Ramos (cell line): ENCODE data around the gene PDIA6.
"Not testable (repeated sequence)": the region's sequence is repeated elsewhere in the genome, so short reads cannot be mapped to it uniquely, and the experiment has no call there.

Source experiments
- in situ Hi-C: fragments of 300-500 bp; cut with MboI; formaldehyde crosslinking; loops from one replicate; pipeline ENCODE4 v1.14.3; 2022; ENCODE audit warnings: low sequenced_read_pairs; ENCODE audit not compliant: unreplicated experiment

Gene PDIA6

DNA sequence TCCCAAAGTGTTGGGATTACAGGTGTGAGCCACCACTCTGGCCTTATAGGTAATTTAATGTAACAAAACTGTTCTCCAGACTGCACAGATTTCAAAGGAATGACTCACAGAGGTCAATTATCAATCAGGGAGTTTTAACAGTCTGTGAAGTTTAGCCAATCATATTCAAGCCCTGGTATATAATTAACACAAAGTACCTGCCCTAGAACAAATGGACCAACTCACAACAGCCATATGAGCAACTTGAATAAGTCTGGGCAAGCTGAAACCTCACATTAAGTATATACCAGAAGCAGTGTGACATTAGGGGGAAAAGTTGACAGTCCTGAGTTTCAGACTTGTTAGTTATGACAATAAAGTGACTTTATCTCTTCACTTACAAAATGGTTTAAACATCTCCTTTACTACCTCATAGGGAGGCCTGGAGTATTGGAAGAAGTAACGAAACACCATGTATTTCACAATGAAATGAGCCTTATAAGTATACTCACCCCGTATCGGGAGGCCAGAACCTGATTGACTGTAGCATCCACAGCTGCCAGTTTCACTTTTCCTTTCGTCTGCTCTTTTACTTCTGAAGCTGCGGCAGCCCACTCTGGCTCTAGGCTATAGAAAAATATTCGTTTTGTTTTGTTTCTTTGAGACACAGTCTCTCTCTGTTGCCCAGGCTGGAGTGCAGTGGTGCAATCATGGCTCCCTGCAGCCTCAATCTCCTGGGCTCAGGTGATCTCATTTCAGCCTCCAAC, 22.2 kb downstream of the PDIA6 start:
- in situ Hi-C loops: no loop called here

DNA sequence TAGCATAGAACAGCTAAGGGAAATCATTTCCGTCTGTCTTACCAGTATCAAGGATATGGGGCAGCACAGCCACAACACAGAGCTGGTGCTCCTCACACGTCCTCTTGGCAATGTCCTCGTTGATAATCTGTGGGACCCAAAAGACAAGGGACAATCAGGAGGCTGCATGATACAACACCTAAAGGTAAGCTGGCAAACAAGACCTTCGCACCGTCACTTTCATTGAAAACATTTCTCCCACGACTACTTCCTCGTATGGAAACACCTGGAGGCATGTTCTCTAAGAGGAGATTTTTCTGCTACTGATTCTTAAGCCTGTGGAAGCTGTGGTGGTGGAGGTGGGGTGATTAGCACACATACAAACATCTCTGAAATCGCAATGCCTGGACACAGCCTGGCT, 23.7 kb downstream of the PDIA6 start:
- in situ Hi-C loops: no loop called here

DNA sequence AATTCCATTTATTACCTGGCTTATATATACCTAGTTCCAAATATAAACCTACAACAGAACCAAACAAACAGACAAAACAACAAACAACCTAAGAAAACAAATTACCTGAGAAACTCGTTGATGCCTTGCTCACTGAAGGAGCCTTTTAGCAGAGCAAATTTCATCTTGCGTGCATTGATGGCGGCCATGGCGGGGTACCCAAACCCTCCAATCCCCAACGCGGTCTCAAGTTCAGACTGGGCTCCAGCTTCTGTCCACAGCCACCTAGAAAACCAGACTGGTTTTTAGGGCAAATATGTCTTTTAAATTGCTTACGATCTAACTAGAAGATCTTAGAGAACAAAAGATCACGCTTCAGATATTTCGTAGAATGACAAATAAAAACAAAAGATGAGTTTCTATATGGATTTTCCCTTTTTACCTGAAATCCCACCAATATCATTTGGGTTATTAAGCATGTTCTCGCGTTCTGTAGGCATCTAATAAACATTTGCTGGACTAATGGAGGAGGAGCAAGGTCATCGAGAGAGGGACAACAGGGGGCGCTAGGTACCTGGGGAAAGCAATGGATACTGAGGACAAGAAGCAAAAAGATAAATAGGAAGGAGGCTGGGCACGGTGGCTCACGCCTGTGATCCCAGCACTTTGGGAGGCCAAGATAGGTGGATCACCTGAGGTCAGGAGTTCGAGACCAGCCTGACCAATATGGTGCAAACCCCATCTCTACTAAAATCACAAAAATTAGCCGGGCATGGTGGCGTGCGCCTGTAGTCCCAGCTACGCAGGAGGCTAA, 25.2 kb downstream of the PDIA6 start:
- in situ Hi-C loops: no loop called here

DNA sequence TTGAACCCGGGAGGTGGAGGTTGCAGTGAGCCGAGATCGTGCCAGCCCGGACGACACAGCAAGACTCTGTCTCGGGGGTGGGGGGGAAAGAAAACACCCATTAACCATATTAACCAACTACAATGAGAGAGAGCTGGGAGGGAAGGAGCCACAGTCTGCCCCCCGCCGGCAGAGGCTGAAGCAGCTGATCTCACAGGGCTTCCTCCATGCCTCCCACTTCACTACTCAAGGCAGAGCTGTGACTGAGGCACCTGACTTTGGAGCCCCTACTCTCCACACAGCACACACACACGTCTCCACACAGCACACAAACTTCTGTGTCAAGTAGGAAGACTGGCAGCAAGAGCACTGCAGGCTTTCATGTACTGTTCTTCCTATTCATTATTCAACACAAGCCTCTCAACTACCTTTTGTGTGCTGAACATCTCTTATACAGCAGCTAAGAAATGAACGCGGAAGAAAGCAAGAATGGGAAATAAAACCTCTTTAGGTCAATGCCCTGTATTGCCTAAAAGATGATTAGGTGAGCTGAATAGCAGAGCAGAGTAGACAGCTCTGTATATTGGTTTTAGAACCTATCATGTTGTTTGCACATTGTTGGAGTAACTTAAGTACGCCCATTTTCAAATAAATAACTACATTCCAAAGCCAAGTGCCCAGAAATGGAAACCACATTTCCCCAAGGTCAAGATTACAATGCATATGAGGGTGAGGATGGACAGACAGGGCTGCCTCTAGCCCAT, 26.2 kb downstream of the PDIA6 start:
- in situ Hi-C loops: no loop called here

DNA sequence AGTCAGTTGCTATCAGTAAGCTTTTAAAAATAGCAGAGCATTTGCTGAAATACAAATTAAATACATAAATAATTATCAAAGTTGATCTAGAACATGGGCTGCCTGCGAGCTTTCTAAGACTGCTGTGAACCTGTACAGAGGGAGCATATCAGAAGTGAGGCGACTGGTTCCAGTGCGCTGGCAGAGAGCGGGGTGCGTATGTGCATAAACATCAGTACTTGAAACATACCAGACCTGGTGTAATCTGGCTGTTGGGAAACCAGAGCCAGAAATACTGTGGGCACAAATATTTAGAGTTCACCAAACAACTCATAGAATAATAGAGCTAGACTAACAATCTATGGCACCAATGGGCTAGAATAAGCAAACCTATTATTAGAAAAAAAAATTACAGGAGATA, 27.3 kb downstream of the PDIA6 start:
- in situ Hi-C loops: no loop called here

DNA sequence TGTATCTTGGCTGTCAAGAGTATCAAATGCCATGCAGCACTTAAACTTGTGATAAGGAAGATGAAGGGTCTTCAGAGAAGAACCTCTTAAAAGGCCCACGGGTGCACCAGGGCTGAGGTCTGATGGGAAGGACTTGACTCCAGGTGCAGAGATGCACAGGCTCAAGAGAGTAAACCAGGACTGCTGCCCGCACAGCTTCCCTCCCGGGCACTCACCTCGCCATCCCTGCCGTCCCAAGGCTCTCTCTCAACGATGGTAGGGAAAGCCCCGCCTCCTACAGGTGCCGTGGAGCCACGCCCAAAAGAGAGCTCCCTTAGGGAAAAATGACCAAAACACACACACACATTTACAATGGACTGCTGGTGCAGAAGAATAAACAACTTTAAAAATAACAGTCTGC, 27.9 kb downstream of the PDIA6 start:
- in situ Hi-C loops: no loop called here

DNA sequence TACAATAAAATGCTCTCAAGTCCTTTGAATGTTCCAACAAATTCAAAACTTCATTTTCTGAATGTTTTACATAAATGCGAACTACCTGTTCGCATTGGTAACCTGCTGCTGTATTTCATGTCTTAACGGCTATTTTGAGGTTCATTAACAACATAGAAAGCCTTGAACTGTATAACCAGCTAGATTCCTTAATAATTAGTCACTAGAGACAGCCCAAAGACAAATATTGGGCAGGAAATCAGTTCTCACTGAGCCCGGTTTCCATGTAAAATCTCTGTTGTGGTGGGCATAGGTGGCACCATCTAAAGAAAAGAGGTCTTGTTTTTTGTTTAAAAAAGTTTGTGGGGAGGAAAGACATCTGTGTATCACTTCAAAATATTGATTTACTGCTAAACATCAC, 29.2 kb downstream of the PDIA6 start:
- in situ Hi-C loops: no loop called here

DNA sequence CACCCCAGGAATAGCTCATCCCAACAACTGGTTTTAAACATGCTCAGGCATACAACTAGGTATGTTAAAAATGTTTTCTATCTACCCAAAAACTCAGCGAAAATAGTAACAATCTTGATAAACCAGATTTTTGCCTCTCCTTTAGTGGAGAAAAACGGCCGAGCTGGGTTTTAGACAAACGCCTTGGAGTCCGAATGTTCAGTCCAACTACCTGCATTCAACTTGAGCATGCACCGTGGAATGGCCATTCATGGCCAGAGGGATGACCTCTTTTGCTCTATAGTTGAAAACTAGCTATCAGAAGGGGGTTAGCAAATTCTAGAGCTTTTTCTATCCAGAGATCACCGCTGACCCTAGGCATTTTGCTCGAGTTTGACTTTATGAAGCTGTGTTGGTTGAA, 30.8 kb downstream of the PDIA6 start:
- in situ Hi-C loops: no loop called here

DNA sequence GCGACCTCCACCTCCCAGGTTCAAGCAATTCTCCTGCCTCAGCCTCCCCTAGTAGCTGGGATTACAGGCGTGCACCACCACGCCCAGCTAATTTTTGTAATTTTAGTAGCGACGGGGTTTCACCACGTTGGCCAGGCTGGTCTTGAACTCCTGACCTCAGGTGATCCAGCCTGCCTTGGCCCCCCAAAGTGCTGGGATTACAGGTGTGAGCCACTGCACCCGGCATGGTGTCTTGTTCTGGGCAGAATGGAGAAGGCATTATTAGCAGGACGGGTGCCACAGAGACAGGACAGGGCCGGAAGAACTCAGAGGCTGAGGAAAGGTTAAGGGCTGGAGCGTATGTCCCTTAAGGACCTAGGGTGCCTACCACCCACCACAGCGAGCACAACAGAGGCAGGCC, 31.8 kb downstream of the PDIA6 start:
- in situ Hi-C loops: not testable (repeated sequence)

DNA sequence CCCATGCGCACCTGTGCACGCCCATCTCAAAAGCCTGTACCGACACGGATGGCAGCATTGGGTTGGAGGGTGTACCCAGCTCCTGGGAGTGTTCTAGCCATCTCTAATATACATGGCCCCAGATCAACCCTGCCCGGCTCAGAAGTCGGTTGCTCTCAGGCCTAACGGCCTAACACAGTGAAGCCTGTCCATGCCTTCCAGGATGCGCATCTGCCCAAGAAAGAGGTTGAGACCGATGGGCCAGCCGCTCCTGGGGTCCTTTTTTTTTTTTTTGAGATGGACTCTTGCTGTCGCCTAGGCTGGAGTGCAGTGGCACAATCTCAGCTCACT, 32.1 kb downstream of the PDIA6 start:
- in situ Hi-C loops: no loop called here

DNA sequence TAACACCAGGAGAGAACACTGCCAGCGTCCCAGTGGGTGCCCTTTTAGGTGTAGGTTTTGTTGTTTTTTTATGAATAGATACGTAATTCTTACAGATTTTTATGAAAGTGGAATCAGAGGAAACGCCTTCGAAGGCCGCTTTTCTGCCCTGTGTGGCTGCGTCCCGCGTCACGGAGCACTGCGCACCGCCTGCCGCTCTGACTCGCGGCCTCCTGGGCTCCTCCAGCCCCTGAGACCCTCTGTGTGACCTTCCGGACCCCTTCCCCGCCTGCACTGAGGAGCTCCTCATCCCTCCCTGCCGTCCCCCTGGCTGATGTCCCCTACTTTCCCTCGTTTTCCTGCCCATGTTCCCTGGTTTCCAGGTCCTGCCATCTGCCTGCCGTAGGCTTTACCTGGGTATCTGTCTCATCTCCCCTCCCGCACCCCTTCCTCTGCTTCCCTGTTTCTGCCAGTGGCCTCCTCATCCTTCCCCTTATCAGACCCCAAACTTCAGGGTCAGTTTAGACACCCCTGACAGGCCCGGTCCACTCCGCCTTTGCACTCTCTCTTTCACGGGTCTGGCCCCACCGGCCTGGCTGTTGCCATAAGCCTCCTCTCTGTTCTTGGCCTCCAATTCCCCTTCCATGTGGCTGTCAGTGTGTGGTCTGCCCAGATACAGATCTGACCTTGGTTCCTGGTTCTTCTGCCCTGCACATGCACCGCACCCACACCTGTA, 32.7 kb downstream of the PDIA6 start:
- in situ Hi-C loops: no loop called here

DNA sequence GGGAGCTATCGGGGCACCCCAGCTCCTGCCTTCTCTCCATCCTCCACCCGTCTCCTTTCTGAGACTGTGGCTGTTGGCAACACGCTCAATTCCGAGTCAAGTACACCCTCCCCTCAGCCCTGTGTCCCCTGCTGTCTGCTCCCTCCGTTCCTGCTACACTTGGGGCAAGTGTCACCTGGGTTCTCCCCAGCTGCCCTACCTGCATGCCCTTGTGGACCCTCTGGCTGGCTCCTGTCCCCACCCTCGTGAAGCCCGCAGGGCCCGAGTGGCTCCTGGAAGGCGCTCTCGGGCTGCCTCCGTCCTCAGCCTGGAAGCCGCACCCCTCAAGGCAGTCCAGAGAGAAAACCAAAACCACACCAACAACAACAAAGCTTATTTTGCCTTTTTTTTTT, 33.9 kb downstream of the PDIA6 start:
- in situ Hi-C loops: no loop called here

DNA sequence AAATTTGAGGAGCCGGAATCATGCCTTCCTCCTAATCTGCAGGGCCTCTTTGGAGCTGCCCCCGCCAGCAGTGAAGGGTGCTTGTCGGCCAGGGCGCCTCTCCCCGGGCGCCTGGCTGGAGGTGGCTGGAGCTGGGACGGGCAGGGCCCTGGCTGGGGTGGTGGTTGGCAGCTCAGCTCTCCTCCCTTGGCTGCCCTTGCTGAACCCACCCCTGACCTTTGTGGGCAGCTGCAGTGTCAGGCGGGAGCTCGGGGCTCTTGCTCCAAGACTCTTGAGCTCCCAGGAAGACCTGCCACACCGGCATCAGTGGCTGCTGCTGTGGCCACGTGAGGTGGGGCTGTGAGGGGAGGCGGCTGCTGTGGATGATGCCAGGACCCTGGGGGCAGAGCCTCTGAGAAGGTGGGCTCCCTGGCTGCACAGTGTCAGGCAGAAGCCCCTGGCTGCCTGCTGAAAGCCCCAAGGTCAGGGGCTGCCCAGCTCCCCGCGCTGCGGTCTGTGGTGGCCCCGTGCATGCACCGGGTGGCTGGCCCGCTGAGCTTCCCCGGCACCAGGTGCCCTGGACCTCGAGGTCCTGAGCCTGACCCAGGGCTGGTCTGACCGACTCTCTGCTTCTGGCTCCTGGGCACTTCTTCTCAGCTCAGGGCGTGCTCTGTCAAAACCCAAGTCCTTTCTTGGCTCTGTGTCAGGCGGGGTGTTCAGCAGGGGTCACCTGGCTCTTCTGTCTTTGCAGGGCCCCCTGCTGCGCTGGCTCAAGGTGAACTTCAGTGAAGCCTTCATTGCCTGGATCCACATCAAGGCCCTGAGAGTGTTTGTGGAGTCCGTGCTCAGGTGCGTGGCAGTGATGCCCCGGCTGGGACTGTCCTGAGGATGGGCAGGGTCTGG, 34.5 kb downstream of the PDIA6 start:
- in situ Hi-C loops: no loop called here

DNA sequence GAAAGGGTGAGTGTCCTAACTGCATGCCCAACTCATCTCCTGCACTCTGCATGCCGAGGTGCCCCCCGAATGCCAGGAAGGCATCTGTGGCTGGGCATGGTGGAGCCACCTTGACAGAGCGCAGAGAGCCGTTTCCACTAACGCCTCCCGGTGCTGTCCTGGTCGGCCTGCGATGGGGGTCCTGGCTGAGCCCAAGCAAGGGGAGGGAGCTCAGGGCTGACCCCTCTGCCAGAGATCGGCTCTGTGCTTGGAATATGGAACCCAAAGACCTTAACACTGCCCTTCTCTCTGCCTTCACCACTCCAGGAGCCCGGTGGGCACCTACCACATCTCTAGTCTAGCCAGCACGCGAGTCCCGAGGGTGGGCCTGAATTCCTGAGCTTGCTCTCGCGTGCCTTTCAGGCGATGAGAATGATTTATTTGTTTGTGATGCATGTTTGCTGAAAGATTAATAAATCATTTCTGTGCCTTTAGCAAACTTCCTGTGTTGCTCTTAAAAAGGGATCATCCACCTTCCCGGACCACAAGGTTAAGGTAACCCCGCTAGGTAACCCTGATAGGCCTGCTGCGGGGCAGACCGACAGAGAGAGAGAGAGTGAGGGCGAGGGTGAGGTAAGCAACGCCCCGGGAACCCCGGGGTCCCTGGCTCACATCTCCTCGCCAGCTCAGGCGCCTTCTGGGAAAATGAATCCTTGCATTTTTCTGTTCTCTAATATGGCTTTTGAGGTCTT, 35.3 kb downstream of the PDIA6 start:
- in situ Hi-C loops: no loop called here

DNA sequence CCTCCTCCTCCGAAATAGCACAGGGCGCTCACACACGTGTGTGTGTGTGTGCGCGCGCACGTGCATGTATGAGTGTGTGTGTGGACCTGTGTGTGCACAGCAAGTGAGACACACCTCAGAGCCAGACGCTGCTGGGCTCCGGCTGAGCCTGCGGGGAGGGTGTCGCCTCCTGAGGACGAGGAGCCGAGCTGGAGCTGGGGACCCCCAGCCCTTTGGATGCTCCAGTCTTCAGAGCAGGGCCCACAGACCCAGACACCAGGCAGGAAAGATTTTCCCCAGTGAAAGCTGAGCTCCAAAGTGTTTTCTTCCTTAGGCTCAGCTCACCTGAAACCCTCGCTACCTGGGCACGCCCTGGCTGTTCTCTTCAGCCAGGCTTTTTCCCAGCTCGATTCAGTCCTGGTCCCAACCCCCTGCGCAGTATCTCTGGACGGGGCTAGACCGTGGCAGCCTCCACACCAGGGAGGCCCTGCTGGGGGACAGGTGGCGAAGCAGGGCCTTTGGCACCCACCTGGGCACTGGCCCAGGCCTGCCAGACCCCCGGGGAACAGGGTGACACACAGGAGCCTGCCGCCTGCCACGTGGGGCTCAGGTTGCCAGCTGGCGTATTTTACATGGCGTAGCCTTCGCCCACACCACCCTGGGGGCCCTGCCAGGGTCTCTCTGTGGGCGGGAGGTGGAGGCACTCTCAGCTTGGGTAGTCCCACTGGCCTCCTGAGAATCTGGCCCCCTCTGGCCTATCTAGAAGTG, 36.2 kb downstream of the PDIA6 start:
- in situ Hi-C loops: no loop called here

DNA sequence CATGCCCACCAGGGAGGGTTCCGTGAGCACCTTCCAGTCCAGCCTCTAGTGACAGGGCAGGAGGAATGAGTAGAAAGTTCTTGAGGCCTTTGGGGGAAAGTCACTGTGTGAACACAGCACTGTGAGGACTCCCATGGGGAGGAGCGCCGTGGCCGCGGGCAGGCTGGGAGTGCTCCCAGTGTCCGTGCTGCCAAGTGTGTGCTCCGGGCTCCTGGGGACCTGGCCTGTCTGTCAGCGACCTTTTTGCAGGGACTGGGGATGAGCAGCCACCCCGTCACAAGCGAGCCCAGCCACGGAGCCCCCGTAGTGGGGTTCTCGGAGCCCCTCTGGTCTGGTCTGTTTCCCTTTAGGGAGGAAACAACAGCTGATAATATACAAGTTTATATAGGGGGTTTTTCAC, 36.8 kb downstream of the PDIA6 start:
- in situ Hi-C loops: no loop called here

DNA sequence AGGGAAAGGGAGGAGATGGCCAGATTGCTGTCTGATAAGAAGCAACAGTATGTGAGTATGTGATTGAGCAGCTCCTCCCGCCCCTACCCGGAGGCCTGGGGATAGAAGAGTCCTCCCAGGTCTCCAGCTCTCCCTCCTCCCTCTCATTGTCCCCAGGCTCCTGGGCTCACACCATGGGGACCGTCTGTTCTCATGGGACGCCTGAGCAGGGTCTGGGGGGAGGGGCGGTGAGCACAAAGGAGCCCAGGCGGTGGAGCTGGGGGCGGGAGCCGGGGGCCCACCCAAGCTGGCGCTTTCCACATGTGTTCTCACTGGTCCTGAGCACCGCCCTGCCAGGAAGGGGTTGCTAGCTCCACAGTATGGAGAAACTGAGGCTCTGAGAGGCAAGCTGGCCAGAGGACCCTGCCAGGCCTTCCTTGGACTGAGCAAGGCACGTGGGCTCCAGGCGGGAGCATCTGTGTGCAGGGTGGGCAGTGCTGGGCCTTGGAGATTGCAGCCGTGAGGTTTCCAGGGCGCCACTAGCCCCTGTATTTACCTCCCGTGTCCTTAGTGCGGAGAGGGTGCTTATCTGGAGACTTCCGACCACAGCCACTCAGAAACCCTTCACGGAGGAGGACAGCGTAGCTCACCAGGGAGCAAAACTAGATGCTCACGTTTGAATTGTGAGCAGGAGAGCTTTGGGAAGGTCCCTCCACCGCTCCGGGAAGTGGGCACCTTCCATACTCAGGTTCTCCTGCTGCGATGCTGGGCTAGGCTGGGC, 37.4 kb downstream of the PDIA6 start:
- in situ Hi-C loops: no loop called here

DNA sequence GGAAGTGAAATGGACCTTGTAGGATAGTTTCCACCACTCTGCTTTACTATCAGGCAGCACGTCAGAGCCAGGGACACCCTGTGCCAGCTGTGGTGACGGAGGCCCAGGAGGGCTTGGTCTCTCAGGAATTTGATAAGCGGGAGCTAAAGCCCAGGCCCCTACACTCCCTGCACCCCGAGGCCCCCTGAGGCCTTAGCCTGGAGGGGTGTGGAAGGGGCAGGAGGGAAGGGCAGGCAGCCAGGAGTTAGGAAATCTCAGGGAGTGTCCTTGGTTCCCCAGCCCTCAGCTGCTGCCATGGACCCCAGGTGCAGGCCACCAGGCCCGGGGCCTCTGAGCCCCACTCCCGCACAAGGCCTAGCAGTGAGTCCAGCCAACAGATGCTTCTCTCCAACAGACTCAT, 38.2 kb downstream of the PDIA6 start:
- in situ Hi-C loops: no loop called here
